Activated CD8-positive, alpha-beta memory T cell treated with anti-CD3 and anti-CD28 coated beads for 1 hour (primary cell): ENCODE measurements around the gene ABCA2.
"Not testable (repeated sequence)": the region's sequence is repeated elsewhere in the genome, so short reads cannot be mapped to it uniquely, and the experiment has no call there.

Source experiments
- DNase-seq, 2 donors: peaks; one replicate each; pipeline ENCODE4 v3.0.0-alpha.2; 2020; ENCODE audit warnings: low read depth in 1 of 2; ENCODE audit errors: extremely low read depth in 1 of 2

Gene ABCA2

GRCh38 chr9:137016436-137016835 is 11.6 kb downstream of the ABCA2 start:
- DNase-seq = no peak

GRCh38 chr9:137015976-137016375 is 12.1 kb downstream of the ABCA2 start:
- DNase-seq = no peak

DNA sequence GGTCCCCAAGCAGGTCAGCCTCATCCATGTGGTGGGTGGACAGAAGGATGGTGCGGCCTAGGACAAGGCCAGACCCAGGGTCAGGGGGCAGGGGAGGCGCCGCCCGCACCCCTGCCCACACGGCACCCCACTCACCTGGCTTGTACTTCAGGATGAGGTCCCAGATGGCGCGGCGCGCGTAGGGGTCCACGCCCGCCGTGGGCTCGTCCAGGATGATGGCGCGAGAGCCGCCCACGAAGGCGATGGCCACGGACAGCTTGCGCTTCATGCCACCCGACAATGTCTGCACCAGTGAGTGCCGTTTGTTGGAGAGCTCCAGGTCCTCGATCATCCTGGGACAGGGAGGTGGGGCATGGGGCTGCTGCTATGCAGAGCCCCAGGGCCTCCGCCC is 12.5 kb downstream of the ABCA2 start:
- DNase-seq = no peak

DNA sequence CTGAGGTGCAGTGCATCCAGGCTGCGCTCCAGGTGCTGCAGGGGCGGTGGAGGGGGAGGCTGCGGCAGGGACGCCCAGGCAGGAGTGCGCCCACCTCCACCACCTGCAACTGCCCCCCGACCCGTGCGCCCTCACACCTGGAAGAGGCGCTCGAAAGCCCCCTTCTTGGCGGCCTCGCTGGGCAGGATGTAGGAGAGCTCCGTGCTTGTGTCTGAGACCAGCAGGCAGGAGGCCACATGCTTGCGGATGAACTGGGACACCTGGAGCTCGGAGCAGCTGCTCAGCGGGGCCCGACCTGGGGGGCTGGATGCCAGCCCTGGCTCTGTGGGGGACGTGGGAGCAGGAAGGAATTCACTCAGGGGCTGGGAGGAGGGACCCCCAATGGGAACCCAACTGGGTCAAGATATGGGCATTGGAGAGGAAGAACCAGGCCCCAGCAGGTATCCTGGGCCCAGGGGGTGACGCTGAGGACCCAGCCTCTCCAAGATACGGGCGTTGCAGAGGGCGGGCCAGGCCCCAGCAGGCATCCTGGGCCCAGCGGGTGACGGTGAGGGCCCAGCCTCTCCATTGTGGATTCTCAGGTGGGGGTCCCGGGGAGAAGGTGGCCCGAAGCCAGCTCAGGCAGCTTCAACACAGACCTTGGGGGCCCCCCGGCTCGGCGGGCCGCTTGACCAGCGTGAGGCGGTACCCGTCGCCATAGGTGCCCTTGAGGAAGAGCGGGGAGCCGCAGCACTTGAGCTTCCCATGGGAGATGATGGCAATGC is 13.1 kb downstream of the ABCA2 start:
- no peak for DNase-seq

GRCh38 chr9:137014166-137014565 is 13.9 kb downstream of the ABCA2 start:
- DNase-seq = no peak

DNA sequence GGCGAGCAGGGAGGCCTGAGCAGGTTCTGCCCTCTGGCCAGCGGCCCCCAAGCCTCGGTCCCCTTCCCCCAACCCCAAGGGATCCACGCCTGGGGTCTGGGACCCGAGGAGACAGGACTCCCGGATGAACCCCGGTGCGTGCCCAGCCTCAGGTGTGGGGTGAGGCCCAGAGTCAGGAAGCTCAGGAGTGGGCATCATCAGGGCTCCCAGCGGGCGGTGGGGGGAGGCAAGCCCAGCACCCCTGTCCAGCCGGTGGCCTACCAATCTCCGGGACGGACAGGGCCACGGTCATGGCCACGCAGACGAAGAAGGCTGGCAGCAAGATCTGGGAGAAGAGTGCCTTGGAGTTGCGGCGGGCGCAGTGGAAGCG is 14.5 kb downstream of the ABCA2 start:
- DNase-seq = no peak

GRCh38 chr9:137012694-137013570 is 15.1 kb downstream of the ABCA2 start:
- no peak for DNase-seq

DNA sequence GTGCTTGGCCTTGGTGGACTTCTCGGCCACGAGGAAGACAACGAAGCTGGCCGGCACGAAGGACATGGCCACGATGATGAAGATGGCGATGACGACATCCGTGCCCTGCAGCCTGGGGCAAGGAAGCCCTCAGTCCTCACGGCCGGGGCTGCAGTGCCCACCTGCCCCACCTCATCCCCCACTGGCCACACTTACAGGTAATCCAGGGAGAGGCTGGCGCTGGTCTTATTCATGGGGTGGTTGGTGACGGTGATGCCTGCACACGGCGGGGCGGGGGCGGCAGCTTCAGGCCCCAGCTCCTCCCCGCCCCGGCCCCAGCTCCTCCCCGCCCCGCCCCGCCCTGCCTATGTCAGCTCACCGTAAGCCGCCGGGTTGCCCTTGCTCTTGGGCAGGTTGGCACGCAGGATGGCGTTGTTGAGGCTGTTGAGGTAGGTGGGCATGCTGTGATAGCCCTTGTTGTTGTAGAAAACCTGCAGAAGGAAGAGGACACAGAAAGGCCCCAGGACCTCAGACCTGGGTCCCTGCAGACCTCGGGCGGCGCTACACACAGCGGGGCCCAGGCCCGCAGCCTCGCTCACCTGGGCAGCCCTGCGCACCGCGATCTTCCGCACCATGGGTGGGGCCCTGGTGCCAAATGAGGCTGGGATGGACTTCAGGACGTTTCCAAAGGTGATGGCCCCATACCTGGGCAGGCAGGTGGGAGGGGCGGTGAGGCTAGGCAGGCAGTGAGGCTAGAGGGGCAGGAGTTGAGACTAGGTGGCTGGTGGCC is 15.9 kb downstream of the ABCA2 start:
- no peak for DNase-seq

DNA sequence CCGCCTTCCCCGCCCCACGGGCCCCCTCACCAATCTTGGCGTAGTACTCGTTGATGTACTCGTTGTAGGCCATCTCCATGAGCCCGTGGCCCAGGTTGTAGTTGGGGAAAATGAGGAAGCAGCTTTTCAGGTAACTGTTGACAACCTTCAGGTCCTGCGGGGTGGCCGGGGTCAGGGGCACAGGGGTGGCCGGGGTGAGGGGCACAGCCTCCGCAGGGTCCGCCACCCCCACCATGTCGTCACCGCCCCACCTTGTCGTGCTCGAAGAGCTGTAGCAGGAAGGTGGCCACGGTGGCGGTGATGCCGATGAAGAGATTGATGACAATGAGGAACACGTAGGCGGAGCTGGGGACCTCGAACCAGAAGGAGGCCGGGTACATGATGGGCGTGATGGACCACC is 16.9 kb downstream of the ABCA2 start:
- no peak for DNase-seq

DNA sequence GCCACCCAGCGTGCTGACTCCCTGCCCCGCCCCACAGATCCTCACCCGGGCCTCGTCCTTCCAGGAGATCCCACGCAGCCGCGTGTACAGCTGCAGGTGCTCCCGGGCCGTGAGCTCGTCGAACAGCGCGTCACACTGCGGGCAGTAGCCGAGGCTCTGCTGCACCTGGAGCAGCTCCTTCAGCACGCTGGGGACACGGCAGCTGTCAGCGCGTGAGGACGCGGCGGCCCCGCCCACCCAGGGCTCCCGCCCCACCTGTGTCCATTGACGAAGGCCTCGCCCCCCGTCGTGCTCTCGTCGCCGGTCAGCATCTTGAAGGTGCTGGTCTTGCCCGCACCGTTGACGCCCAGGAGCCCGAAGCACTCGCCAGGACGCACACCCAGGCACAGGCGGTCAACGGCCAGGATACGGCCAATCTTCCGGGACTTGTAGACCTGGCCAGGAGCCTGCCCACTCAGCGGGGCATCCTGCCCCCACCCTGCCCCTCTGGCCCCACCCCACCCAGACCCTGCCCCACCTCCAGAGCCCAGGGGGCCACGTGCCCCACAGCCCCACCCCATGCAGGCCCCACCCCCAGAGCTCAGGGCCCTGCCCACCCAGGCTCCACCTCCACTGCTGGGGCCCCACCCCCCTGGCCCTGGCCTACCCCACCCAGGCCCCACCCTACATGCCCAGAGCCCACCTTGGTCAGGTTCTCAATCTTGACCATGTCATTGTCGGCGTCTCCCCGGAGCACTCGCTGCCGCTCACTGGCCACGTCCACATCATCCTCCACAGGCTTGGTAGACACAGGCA is 17.9 kb downstream of the ABCA2 start:
- DNase-seq = no peak

DNA sequence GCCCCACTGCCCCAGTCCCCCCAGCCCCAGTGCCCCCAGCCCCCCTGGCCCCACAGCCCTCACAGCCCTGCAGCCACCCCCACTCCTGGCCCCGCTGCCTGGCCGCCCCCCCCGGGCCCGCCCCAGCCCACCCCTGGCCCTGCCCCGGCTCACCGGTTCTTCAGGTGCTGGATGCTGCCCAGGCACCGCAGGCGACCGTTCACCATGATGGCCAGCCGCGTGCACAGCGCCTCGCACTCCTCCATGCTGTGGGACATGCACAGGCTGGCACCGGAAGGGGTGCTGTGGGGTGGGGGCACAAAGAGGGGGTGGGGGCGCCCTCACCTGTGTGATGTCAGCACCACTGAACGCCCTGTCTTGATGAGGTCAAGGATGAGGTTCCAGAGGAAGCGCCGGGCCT is 18.8 kb downstream of the ABCA2 start:
- no peak for DNase-seq

DNA sequence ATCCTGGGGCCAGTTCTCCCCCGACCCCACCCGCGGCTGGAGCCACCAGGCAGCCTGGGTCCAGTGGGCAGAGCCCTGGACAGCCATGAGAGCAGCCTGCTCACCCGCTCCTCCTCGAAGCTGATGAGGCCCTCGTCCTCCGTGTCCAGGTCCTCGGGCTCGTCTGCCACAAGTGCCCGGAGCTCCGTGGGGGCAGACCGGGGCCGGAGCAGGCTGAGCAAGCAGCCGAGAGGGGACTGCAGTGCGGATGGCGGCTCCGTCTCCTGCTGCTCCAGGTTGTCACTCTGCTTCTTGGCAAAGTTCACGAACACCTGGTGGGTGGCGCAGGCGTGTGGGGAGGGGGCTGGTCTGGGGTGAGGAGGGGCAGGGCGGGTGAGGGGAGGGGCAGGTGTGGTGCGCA is 19.7 kb downstream of the ABCA2 start:
- no peak for DNase-seq

DNA sequence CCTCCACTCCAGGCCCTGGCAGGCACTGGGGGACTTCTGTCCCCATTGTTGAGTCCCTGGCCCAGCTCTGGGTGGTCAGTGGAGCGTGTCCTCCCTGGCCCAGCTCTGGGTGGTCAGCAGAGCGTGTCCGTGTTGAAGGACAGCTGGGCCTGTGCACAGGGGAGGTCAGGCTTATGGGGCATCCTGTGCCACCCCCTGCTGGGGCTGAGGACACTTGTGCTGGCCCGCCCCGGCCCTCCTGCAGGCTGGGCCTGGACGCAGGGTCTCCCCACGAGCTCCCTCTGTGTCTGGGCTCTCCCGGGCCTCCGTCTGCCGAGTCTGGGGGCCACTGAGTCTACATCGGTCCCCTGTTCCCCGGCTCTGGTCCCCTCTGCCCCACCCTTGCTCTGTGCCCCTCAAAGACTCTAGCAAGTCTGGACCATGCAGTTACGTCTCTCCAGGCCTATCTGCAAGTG is 20.2 kb downstream of the ABCA2 start:
- DNase-seq = no peak

DNA sequence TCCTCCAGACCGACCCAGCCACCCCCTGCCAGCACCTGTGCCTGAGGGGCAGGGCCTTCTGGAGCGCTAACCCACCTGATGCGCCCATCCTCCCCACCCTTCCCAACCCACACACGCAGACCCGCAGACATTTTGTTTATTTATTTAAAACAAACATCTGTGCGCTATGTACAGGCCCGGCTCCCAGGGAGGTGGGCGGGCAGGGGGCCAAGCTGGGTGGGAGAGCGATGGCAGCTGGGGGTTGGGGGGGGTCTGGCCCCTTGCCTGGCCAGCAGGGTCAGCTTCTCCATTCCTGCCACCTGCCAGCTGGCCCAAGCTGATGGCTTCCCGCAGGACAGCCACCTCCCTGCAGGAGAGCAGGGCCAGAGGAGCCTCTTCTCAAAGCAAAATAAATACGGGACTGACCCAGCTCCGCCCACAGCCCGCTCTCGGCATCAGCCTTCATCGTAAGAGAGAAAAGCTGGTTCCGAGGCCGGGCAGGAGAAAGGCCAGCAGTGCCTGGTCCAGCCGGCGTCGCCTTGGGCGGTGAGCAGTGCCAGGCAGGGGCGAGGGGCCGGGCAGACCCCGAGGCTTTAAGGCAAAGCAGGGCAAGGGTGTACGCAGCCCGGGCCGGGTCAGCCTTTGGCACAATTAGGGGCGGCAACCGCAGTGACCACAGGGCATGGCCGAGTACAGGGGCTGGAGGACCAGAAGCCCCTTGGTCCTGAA is 20.8 kb downstream of the ABCA2 start:
- no peak for DNase-seq

DNA sequence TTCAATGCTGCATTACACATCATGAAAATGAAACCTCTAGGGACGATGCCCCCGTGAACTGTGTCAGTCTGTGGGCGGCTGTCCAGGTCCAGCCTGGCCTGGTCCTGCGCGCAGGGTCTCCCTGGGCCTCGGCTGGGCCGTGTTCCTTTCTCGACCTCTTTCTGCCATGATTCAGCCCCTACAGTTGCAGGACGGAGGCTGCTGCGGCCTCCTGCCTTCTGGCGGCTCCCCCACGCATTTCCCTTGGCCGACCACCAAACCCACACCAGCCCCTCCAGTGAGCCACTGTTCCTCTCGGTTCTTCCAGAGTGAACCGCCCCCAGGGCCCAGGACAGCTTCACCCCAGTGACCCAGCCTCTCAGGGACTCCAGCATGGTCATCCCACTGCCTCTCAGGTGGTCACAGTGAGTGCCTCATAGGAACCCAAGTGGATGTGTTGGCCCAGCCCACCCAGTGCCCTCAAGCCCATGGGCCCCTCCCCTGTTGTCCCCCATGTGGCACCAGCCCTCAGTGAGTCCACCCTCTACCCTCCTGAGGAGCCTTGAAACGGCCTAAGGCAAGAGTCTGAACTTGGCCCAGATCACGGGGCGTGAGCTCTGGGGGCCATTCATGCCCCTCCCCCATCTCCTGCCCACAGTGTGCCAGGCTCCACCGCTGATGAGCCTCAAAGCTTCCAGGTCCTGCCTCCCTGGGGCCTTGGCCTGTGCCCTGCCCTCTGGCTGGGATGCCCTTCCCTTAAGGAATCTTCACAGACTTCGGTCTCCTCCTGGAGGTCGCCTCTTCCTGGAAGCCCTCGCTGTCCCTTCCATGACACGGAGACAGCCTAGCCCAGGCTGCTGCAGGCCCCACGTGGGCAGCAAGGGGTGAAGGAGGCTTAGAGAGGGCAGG is 21.7 kb downstream of the ABCA2 start:
- no peak for DNase-seq

DNA sequence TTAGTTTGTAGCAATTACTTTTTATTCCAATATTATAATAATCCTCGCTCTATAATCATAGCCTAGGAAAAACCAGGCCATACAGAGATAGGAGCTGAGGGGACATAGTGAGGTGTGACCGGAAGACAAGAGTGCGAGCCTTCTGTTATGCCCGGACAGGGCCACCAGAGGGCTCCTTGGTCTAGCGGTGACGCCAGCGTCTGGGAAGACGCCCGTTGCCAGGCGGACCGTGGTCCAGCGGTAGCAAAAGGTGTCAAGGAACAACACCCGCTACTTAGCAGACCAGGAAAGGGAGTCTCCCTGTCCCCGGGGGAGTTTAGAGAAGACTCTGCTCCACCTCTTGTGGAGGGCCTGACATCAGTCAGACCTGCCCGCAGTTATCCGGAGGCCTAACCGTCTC is 23.8 kb downstream of the ABCA2 start:
- not testable (repeated sequence) for DNase-seq

GRCh38 chr9:137002646-137003041 is 25.4 kb downstream of the ABCA2 start:
- no peak for DNase-seq

GRCh38 chr9:137001857-137002645 is 26.0 kb downstream of the ABCA2 start:
- no peak for DNase-seq
